SKM-1 (cell line): ENCODE data around the gene ITGB5.

Experiments used
- DNase-seq: peaks from one replicate; lab custom pipeline; 2025; ENCODE audit not compliant: unreplicated experiment; lab: John Stamatoyannopoulos, UW

Gene ITGB5

DNA sequence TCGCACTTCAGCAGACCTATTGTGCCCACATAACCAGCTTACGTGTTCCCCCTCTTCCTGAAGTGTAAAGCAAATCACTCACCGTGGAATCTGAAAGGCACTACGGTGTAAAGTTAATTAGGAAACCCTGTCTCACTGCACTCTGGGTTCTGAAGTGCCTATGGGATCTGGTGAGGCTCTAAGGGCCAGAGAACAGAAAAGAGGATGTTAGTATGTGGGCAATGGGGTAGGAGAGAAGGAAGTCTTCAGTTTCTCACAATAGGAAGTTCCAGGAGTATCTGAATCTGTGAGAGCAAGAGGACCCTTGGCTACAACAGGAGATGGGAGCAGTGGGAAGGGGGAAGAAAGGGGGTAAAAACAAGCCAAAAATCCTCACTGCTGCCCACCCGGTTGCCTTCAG lies 71.4 kb downstream of the ITGB5 start:
- DNase-seq, result no peak

- no peak for DNase-seq
Observed at GRCh38 chr3:124814620-124815421, 72.3 kb downstream of the ITGB5 start.

DNA sequence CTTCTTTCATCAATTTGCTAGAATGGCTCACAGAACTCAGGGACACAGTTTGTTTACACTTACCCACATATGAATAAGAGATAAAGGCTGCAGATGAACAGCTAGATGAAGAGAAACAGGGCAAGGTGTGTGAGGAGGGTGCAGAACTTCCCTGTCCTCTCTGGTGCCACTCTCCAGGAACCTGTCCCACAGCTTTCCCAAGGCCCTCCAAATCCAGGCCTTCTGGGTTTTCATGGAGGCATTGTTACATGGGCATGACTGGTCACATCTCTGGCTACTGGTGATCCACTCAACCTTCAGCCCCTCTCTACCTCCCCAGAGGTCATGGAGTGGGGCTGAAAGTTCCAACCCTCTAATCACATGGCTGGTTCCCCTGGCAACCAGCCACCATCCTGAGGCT lies 73.6 kb downstream of the ITGB5 start:
- DNase-seq, result no peak

- DNase-seq, result no peak
Observed at GRCh38 chr3:124812291-124813265, 74.6 kb downstream of the ITGB5 start.

DNA sequence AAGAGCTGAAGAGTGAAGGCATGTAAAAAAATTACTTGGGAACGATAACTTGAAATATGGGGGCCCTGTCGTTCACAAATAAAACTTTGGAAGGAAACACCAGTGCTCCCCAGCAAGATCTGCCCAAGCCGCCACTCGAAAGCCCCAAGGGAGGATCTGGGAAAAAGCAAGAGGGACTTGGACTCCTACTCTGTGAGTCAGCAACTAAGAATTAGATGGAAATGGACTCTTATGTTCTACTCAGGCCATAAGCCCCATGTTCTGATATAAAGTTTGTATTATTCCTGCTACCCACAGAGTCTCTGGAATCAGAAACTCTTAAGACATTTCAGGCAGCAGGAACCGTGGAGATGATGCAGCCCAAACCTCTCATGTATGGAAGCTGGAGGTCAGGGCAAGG lies 75.7 kb downstream of the ITGB5 start:
- DNase-seq, result no peak

DNA sequence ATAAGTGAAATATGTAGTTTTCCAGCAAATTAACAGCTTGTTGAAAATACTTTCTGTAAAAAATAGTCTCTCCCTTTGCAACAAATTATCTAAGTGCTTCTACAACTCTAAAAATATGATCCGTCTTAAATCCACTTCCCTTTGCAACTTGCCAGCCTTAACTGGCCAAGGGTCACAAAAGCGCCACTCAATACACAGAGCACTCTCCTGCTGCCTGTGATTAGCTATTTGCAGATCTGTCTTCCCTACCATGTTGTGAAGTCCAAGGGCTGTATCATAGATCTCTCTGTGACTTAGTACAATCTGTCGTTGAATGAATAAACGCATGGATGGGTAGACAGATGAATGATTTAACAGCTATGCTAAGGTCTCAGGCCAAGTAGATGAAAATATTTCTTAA lies 76.2 kb downstream of the ITGB5 start:
- no peak for DNase-seq

DNA sequence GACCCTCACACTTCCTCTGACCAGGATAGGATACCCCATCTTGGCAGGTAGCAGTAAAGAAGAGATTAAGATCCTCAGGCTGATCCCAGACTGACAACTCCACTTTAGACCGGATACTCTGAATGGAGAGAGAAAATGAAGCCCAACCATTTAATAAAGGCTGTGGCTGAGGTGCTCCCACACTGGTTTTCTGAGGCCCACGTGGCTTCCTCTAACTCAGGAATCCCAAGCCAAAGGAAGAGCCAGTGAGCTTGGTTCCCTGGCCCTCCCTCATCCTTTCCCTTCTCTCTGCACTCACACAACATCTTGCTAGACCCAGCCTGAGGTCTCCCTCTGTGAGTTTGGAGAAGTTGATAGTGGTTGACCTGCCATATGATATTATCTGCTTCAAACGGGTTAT lies 78.1 kb downstream of the ITGB5 start:
- DNase-seq, result no peak

DNA sequence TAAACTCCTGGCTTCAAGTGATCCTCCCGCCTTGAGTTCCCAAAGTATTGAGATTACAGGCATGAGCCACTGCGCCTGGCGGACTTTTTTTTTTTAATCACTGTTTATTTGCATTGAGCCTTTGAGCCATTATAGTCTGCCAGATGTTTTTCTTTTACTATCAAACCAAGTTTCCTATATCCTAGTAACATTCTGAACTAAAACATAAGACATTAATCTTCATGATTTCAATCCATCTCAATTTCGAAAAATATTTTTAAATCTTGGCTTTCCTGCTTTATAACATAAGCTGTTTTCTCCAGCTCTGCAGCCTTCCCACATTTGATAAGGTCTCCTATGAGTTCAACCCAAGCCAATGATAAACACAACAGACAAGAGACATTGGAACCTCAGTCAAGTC lies 81.5 kb downstream of the ITGB5 start:
- no peak for DNase-seq

DNA sequence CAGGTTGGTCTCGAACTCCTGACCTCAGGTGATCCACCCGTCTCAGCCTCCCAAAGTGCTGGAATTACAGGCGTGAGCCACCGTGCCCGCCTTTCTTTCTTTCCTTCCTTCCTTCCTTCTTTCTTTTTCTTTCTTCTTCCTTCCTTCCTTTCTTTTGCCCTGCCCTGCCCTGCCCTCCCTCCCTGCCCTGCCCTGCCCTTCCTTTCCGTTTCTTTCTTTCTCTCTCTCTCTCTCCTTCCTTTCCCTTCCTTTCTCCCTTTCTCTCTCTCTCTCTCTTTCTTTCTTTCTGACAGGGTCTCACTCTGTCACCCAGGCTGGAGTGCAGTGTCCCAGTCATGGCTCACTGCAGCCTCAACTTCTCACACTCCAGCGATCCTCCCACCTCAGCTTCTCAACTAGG lies 82.3 kb downstream of the ITGB5 start:
- DNase-seq, result no peak

DNA sequence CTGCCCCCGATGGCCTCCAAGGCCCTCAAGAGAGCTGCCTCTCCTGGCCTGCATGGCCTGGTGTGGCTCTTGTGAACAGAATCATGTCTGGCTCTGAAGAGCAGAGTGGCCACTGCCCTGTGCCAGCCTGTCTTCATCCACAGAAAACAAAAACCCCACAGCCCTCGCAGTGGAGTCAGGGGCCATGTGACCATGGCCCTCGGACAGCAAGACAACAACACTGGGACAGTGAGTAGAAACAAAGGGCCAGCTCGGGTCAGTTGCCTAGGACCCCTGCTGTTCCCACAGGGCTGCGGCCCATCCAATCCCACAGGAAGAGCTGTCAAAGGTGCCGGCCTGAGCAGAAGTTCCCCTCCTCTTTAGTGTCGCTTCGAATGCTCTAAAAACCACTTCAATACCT lies 84.5 kb downstream of the ITGB5 start:
- DNase-seq, result no peak

DNA sequence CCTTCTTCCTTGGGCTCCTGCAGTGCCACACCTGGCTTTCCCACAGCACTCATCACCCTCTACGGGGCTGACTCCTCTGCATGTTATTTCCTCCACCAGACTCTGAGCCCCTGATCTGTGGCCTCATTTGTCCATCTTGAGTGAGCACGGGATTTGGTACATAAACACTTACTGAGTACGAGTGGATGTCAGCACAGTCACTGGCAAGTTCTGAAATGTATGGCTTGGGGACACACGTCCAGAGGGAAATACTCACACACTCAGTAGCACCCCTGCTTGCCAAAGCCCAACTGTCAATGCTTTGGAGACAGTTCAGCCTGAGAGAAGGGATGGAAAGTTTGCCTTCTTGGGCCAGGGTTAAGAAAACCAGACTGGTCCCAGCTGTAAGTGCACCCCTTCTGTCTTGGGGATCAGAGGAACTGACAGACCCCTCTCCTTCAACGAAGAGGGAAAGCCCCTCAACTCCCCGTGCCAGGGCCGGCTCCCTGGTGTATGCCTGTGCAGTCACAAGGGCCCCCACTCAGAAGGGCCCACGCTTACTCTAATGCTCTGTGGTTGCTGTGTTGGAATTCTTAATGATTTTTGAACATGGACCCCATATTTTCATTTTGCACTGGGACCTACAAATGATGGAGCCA lies 85.0 kb downstream of the ITGB5 start:
- no peak for DNase-seq

- no peak for DNase-seq
Observed at GRCh38 chr3:124800511-124801258, 86.5 kb downstream of the ITGB5 start.

- no peak for DNase-seq
Observed at GRCh38 chr3:124800076-124800475, 87.1 kb downstream of the ITGB5 start.

DNA sequence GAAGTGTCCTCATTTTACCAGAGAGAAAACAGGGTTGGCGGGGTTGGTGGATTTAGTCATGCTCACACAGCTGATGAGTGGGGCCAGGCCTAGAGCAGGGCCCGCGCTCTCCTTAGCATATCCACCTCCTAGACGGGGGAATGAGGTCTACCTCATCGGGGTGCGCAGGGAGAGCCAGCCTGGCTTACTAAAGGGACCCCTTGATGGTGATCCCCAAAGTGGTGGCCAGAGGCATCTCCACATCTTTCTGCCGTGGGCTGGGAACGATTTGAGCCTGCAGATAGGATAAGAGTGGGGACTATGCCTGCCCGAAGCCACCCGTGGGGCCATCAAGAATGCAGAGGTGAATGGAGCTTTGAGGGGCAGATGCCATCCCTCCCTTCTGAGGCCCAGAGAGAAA lies 87.5 kb downstream of the ITGB5 start:
- no peak for DNase-seq

DNA sequence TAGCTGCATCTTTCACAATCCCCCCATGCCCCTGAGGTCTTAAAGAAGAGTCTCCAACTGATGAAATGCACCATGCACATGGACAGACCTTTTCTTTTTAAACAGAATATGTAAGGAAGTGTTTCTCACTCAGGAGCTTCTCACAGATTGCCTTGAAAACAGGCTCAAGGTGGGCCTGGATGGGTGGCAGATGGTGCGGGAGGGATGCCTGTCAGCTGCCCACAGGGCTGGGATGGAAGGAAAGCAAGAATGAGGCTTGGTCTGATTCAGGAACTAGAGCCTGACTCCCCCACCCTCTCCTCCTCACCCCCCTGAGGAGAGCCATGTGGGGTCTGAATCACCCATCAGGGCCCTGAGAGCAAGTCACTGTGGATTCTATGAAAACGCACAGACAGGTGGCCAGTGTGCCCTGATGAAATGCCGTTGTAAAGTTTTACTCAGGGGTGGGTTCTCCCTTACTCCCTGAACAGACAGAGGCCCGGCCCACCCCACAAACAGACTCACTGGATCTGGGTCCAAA lies 89.7 kb downstream of the ITGB5 start:
- DNase-seq, result no peak

DNA sequence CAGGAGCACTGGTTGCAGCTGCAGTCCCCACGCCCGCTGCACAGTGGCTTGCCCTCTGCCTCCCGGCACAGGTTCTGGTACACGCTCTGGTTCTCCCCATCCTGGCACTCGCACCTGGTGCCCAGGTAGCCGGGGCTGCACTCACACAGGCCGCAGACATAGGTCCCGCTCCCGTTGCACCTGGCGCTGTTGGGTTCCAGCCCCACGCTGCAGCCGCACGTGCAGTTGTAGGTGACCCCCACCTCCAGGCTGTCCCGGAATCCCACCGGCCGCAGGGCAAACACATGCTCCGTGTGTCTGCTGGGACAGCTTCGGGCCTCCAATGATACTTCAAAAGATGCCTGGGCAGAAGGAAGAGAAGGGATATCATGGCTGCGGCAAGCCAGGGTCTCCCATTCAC lies 90.7 kb downstream of the ITGB5 start:
- DNase-seq, result no peak

- no peak for DNase-seq
Observed at GRCh38 chr3:124793054-124793739, 94.0 kb downstream of the ITGB5 start.

DNA sequence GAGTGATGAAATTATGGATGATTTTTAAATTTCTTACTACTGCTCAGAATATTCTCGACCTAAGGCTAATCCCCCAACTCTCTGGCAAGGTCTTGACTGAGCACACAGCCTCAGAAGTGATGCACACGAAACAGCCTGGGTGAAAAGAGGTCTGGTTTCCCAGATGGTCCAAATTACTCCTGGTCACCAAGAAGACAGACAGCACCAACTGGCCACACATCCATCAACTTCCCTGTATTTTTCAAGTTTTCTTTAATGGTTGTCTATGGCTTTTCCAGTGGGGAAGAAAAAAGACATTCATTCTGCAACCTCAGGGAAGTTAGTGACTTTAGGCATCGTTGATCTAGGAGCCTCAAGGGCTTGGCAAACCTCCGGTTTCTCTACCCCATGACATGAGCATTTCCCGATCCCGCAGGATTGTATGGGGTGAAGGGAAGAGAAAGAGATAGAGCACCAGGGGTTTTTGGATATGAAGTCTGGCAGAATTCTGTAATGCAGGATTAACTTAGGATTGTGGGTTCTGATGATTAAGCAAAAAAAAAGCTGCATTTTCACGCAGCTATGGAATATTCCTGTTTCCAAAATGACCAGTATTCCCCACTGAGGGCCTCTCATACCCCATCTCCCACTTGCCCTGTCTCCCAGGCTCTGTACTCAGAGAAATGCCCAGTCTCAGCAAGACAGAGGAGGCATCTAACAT lies 94.7 kb downstream of the ITGB5 start:
- DNase-seq, result no peak

DNA sequence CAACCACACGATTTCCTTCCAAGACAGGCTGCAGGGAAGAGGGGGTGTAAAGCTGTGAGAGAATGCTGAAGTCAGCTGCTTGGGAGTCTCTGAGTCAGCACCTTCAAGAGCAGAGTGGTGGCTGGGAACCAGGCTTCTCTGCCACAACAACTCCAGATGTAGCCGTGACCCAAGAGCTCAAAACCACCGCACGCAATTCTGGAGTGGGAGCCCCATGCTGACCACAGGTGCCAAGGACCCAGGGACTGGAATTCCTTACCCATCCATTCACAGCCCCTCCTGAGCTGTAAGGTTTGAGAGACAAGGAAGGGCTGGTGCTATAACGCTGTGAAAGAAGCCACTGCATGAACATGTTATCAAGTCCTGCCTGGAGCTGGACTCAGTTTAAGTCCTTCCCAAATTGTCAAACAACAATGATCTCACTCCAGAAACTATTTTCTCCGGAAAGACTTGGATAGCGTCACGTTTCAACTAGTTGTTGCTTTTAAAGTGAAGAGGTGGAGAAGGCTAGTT lies 95.5 kb downstream of the ITGB5 start:
- no peak for DNase-seq
